HCT116 (cell line): ENCODE results near the gene DERA. TPM values are rescaled to one million over a fixed set of nuclear protein-coding genes. Genes with fewer than 3 reads are reported as not detected.

ENCODE experiments used
- ATAC-seq: fragments of 200-7000 bp; cut with Tn5 transposase; 2 replicates; pipeline ENCODE4 v1.9.1; 2020; ENCODE audit warnings: mild to moderate bottlenecking, moderate library complexity
- BruUV-seq: library from RNA; stranded (reverse); fragments of 400-500 nt; replicated peaks from 2 replicates; lab custom pipeline; 2021; lab: Mats Ljungman, UMichigan
- CTCF ChIA-PET: fragments of 300-600 bp; sonication (Branson Sonifier 250); formaldehyde crosslinking; loops from one replicate; lab custom pipeline; 2021; ENCODE audit warnings: antibody characterized with exemption; lab: Charles Lee
- POLR2A ChIA-PET: fragments of 300-600, 350-600 bp; sonication (Branson Sonifier 250); formaldehyde crosslinking; loops from one replicate; lab custom pipeline; 2021; ENCODE audit warnings: antibody characterized with exemption; lab: Charles Lee
- RAD21 ChIA-PET, 2 experiments: fragments of 300-600 bp; sonication (Branson Sonifier 250); formaldehyde crosslinking; loops; one replicate each; lab custom pipeline; 2023; ENCODE audit warnings: low total read pairs in 2 of 2; ENCODE audit not compliant: uncharacterized antibody in 2 of 2, unreplicated experiment in 2 of 2, low non-redundant PET in 1 of 2; lab: Charles Lee
- DNase-seq: peaks from one replicate; pipeline ENCODE4 v3.0.0-alpha.2; 2010; ENCODE audit warnings: low read depth, low spot score
- H2AFZ ChIP-seq: fragments of 200-600 bp; shearing (Covaris generic), sonication (generic); 2 replicates; pipeline ENCODE4 v1.6.1; 2017; ENCODE audit warnings: low read depth, mixed run types, mixed read lengths, antibody characterized with exemption, low read length; ENCODE audit not compliant: poor library complexity, severe bottlenecking
- H3K27ac ChIP-seq: 2 replicates; pipeline ENCODE4 v1.5.1; 2012; ENCODE audit warnings: low read depth, low read length
- H3K27me3 ChIP-seq: fragments of 200-600 bp; sonication (generic); 2 replicates; pipeline ENCODE4 v1.6.1; 2016; ENCODE audit warnings: mixed run types, low read length, mixed read lengths; ENCODE audit not compliant: insufficient read depth
- H3K36me3 ChIP-seq, 2 experiments: fragments of 200-500 bp in 1 of 2; fragments of 200-600 bp in 1 of 2; sonication (Bioruptor generic) in 1 of 2; sonication (generic) in 1 of 2; 2 replicates each; pipeline versions ENCODE4 v1.5.1 to v1.6.1; 2014 to 2016; ENCODE audit warnings: low read length in 2 of 2, inconsistent platforms in 1 of 2, mixed read lengths in 1 of 2, mixed run types in 1 of 2; ENCODE audit not compliant: insufficient read depth in 2 of 2, control insufficient read depth in 1 of 2
- H3K4me1 ChIP-seq, 2 experiments: fragments of 200-600 bp in 1 of 2; sonication (generic) in 1 of 2; 2 replicates each; pipeline versions ENCODE4 v1.5.1 to v1.6.1; 2012 to 2017; ENCODE audit warnings: low read length in 2 of 2, inconsistent platforms in 1 of 2, mild to moderate bottlenecking in 1 of 2, mixed read lengths in 1 of 2, mixed run types in 1 of 2, moderate library complexity in 1 of 2; ENCODE audit not compliant: insufficient read depth in 2 of 2, control insufficient read depth in 1 of 2
- H3K4me2 ChIP-seq: fragments of 200-600 bp; sonication (generic); 2 replicates; pipeline ENCODE4 v1.6.1; 2017; ENCODE audit warnings: mixed run types, low read length, mixed read lengths
- H3K4me3 ChIP-seq, 2 experiments: fragments of 200-600 bp in 1 of 2; sonication (generic) in 1 of 2; replicated peaks in 1 of 2; 2 replicates each; pipeline ENCODE4 v1.5.1; 2011 to 2016; ENCODE audit warnings: low read length in 2 of 2, control low read depth in 1 of 2, low read depth in 1 of 2, mild to moderate bottlenecking in 1 of 2, mixed read lengths in 1 of 2, mixed run types in 1 of 2
- H3K79me2 ChIP-seq: fragments of 200-600 bp; sonication (generic); 2 replicates; pipeline ENCODE4 v1.6.1; 2017; ENCODE audit warnings: mild to moderate bottlenecking, mixed run types, low read length, moderate library complexity, mixed read lengths; ENCODE audit not compliant: insufficient read depth
- H3K9ac ChIP-seq: fragments of 200-600 bp; sonication (generic); 2 replicates; pipeline ENCODE4 v1.6.1; 2016; ENCODE audit warnings: low read length, mixed read lengths
- H3K9me2 ChIP-seq: fragments of 200-600 bp; sonication (generic), shearing (Covaris generic); 2 replicates; pipeline ENCODE4 v1.6.1; 2017; ENCODE audit warnings: mixed run types, mild to moderate bottlenecking, moderate library complexity; ENCODE audit not compliant: insufficient read depth
- H3K9me3 ChIP-seq, 2 experiments: fragments of 200-500 bp in 1 of 2; fragments of 200-600 bp in 1 of 2; sonication (Bioruptor generic) in 1 of 2; sonication (generic) in 1 of 2; 2 replicates each; pipeline ENCODE4 v1.6.1; 2014 to 2017; ENCODE audit warnings: low read length in 2 of 2, mixed read lengths in 2 of 2, inconsistent platforms in 1 of 2, low read depth in 1 of 2, mild to moderate bottlenecking in 1 of 2, mixed run types in 1 of 2, moderate library complexity in 1 of 2; ENCODE audit not compliant: control insufficient read depth in 1 of 2, insufficient read depth in 1 of 2
- H4K20me1 ChIP-seq: fragments of 200-600 bp; sonication (generic), shearing (Covaris generic); 2 replicates; pipeline ENCODE4 v1.6.1; 2017; ENCODE audit warnings: mixed run types, mild to moderate bottlenecking, moderate library complexity; ENCODE audit not compliant: insufficient read depth
- ATF3 ChIP-seq: IDR thresholded peaks from 2 replicates; pipeline ENCODE4 v1.6.1; 2012
- CBX3 ChIP-seq: IDR thresholded peaks from 2 replicates; pipeline ENCODE4 v1.6.1; 2012; ENCODE audit warnings: low read depth
- CEBPB ChIP-seq: IDR thresholded peaks from 2 replicates; pipeline ENCODE4 v1.6.1; 2012; ENCODE audit warnings: low read depth
- CTCF ChIP-seq, 3 experiments: fragments of 200-600 bp in 1 of 3; sonication (generic) in 1 of 3; IDR thresholded peaks in 2 of 3; conservative IDR thresholded peaks in 1 of 3; 2 replicates each; pipeline ENCODE4 v1.5.1; 2012 to 2017; ENCODE audit warnings: low read depth in 2 of 3, low read length in 2 of 3, antibody characterized with exemption in 1 of 3, borderline replicate concordance in 1 of 3, control low read depth in 1 of 3, mild to moderate bottlenecking in 1 of 3, mixed read lengths in 1 of 3, mixed run types in 1 of 3, moderate library complexity in 1 of 3; ENCODE audit not compliant: insufficient read depth in 1 of 3
- SIN3A ChIP-seq: IDR thresholded peaks from 2 replicates; pipeline ENCODE4 v1.6.1; 2012; ENCODE audit warnings: low read depth
- SRF ChIP-seq: IDR thresholded peaks from 2 replicates; pipeline ENCODE4 v1.6.1; 2012; ENCODE audit warnings: low read depth
- TCF7L2 ChIP-seq: IDR thresholded peaks from 2 replicates; pipeline ENCODE4 v1.7.0; 2011; ENCODE audit warnings: borderline replicate concordance, inconsistent platforms; ENCODE audit not compliant: insufficient read depth, insufficient read length; ENCODE audit errors: extremely low read depth
- YY1 ChIP-seq: IDR thresholded peaks from 2 replicates; pipeline ENCODE4 v1.6.1; 2011; ENCODE audit warnings: low read length, low read depth, moderate library complexity, mild to moderate bottlenecking; ENCODE audit not compliant: insufficient replicate concordance; ENCODE audit errors: extremely low read depth
- intact Hi-C: fragments of 100-400 bp; cut with micrococcal nuclease; formaldehyde crosslinking; loops from 2 replicates; pipeline ENCODE4 v1.10.0; 2022
- total RNA-seq: library from RNA; stranded (reverse); gene quantifications from one replicate; pipeline ENCODE4 v1.2.1, GENCODE V29; 2021; ENCODE audit not compliant: unreplicated experiment

The DERA gene
- total RNA-seq, 1 experiment from 2014 or later: 32.6 TPM

GRCh38 chr12:15987696-15988095, 76.6 kb downstream of the DERA start:
- intact Hi-C loops: no loop called here
- BruUV-seq: no TSS peak

More at GRCh38 chr12:15987696-15988095, 76.6 kb downstream of the DERA start:
- no peak for TF ChIP-seq CTCF (IDR thresholded peaks at IDR 0.05 in 2 of 3, conservative IDR thresholded peaks at IDR 0.05 in 1 of 3; ENCODE audit: borderline replicate concordance in 1 of 3, insufficient read depth in 1 of 3, low read depth in 2 of 3, low read length in 2 of 3)
- TF ChIP-seq ATF3: no peak
- TF ChIP-seq CEBPB: no peak
- no peak for TF ChIP-seq CBX3
- no peak for TF ChIP-seq SIN3A
- TF ChIP-seq SRF: no peak
- no peak for TF ChIP-seq TCF7L2
- TF ChIP-seq YY1: no peak
- Histone ChIP-seq H3K27ac (no peak overlapping the region), H3K4me2 (no peak overlapping the region), H2AFZ (no peak overlapping the region), H3K9me3 (no peaks in the 10 kb centered on the region), H3K79me2 (no peaks in the 10 kb centered on the region), H3K36me3 (no peaks in the 10 kb centered on the region), H3K9ac (no peak overlapping the region), H3K27me3 (no peaks in the 10 kb centered on the region), H3K4me1 (no peaks in the 10 kb centered on the region), H4K20me1 (no peaks in the 10 kb centered on the region), H3K4me3 (no peak overlapping the region), H3K9me2 (no peaks in the 10 kb centered on the region)
- ChIA-PET POLR2A (no interaction called here), RAD21 (no interaction called here), CTCF (interaction anchor here (1.7 kb wide), 1 partner anchor 11 kb away, joined by 4 read pairs; no protein-coding TSS in a partner anchor)
- no peak for DNase-seq
- ATAC-seq: no peak
